Epithelial cell of proximal tubule (primary cell): ENCODE data around the gene MYBPH. TPM values are rescaled to one million over a fixed set of nuclear protein-coding genes. Genes with fewer than 3 reads are reported as not detected.

Experiments used
- DNase-seq: peaks from one replicate; pipeline ENCODE4 v3.0.0-alpha.2; 2011; ENCODE audit warnings: low read depth
- H3K4me3 ChIP-seq: 2 replicates; pipeline ENCODE4 v1.5.1; 2011; ENCODE audit warnings: low read depth, mild to moderate bottlenecking, low read length
- total RNA-seq: library from RNA; depleted of rRNA; stranded (reverse); fragments of >200 nt; gene quantifications from 2 replicates; pipeline ENCODE4 v1.2.3, GENCODE V29; 2015
- TF ChIP-seq, protein P1 (sequence below): conservative IDR thresholded peaks from 2 replicates; pipeline ENCODE4 v1.5.1; 2012; ENCODE audit warnings: low read depth, mild to moderate bottlenecking, low read length

Gene MYBPH
- total RNA-seq, 1 donor from 2014 or later = not detected

DNA sequence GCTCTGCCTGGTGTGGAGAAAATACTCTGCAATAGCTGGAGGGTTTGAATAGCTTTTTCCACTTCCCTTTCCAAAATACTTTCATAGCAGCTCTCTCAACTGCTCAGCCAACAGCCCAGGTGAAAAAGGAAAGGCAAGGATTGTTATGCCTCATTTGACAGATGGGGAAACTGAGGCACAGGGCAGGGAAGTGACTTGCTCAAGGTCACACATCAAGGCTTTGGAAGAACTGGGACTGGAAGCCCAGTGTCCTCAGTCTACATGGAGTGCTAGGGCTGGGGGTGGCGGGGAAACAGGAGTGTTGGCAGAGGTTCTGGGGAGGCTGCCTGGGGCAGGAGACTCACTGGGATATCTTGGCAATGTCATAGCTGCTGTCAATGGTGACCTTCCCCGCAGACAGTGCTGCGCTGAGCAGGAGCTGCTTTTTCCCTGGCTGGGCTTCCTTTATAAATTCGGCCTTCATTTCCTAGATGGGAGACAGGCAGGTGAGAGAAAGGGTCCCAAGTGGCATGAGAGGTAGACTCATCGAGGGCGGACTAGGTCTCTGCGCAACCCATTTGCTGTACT lies 6.8 kb upstream of the MYBPH start:
- no peak for DNase-seq
- TF ChIP-seq, protein P1, sequence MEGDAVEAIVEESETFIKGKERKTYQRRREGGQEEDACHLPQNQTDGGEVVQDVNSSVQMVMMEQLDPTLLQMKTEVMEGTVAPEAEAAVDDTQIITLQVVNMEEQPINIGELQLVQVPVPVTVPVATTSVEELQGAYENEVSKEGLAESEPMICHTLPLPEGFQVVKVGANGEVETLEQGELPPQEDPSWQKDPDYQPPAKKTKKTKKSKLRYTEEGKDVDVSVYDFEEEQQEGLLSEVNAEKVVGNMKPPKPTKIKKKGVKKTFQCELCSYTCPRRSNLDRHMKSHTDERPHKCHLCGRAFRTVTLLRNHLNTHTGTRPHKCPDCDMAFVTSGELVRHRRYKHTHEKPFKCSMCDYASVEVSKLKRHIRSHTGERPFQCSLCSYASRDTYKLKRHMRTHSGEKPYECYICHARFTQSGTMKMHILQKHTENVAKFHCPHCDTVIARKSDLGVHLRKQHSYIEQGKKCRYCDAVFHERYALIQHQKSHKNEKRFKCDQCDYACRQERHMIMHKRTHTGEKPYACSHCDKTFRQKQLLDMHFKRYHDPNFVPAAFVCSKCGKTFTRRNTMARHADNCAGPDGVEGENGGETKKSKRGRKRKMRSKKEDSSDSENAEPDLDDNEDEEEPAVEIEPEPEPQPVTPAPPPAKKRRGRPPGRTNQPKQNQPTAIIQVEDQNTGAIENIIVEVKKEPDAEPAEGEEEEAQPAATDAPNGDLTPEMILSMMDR = no peak
- no peak overlapping the region for H3K4me3 ChIP-seq

DNA sequence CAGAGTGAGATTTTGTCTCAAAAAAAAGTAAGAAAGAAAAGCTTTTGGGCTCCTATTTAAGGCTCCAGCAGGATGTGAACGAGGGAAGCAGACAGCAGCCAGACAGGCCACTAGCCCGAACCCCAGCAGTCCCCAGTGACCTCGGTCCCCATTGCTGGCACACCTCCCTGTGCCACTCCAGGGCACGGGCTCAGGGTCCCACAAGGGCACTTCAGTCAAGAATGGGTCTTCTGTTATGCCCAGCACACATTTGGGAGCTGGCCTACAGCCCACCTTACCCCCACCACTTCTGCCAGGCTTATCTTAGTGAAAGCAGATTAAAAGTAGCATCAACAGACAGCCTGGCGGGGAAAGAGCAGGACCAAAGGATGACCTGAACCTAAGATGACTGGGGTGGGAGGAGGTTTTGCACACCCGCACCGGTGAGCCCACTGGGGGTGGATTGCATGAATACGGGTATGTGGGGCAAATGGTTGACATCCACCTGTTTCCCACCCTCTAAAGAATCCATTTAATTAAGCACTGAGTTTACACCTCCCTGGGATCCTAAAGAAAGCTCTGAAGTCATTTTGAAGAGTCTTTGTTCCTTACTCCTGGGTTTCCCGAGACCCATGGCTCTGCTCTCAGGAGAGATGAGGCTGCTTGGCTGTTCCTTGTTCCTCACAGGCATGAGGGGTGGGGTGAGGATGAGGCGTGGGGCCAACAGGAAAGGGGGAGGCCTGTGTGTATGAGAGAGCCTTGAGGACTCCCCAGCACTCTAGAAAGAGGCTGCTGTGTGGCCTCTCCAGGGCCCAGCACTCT lies 6.2 kb upstream of the MYBPH start:
- no peak for DNase-seq
- TF ChIP-seq, protein P1 = no peak

GRCh38 chr1:203180611-203181330 lies 5.1 kb upstream of the MYBPH start:
- no peak overlapping the region for H3K4me3 ChIP-seq
- TF ChIP-seq, protein P1 = no peak
- DNase-seq = no peak

More for the DNA sequence above, 6.2 kb upstream of the MYBPH start:
- no peak overlapping the region for H3K4me3 ChIP-seq

DNA sequence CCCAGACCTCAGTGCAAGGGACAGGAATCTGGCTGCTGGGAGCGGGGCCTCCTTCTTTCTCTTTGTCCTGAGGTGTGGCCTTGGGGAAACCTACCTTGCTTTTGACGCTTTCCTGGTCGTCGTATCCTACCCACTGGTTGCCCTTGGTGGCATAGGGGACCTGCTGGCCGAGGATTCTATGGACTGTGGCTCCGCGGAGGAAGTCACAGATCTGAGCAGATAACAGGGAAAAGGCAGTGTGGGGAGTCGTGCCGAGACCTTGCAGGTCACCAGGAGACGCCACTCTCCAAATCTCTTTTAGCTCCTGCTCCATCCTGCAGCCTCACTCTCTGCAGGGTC lies 4.0 kb upstream of the MYBPH start:
- no peak overlapping the region for H3K4me3 ChIP-seq
- TF ChIP-seq, protein P1 = no peak
- DNase-seq = no peak

DNA sequence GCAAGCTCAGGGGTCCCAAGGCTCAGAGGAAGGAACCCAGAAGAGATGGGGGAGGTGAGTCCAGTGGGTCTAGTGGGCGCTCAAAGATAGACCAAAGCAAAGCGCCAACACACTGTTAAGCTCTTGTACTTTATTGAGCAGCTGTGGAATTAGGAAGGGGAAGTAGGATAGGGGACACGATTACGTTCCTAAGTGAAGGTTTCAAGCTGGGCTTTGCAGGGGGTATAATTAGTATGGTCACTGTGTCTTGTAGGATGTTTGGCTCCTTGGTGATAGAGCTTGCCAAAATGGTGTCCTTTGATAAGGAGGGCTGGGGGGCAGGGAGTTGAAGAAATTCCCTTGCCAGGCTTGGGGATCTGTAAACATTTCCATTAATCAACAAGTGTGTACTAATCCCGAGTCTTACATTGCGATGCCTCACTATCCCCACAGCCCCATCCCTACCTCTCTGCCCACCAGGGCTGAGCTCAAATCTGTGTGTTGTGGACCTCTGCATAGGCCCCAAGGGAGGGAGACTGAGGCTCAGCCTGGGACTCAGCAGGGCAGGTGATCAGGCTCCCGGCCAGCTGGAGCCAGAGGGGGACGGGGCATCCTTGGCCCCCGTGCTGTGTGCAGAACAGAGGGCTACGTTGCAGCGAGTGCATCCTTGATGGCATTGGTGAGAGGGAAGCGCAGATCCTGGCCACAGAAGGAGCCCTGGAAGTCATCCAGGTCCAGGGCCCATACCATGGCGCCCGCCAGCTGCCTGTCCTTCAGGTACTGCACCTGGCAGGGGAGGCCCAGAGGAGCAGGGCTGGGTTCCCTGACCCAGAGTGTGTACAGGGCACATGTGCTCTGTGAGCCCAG lies 3.4 kb upstream of the MYBPH start:
- no peak overlapping the region for H3K4me3 ChIP-seq
- no peak for DNase-seq
- TF ChIP-seq, protein P1 = no peak

- no peak overlapping the region for H3K4me3 ChIP-seq
- no peak for DNase-seq
- TF ChIP-seq, protein P1 = no peak
Observed at GRCh38 chr1:203178083-203178482, 2.5 kb upstream of the MYBPH start.
